Measurements from ENCODE around the gene TULP4. TPM values are rescaled to one million over a fixed set of nuclear protein-coding genes. Genes with fewer than 3 reads are reported as not detected.
"Not testable (repeated sequence)": the region's sequence is repeated elsewhere in the genome, so short reads cannot be mapped to it uniquely, and the experiment has no call there.

TULP4 gene
- polyA plus RNA-seq, 6 donors from 2014 or later, result 8.1 to 42.3 (median 39.1) TPM

- H3K27ac Mint-ChIP-seq, result peak overlapping the region in 1 of 6 donors; percentile 68
- peaks cover 0 to 5% (median 0%) of the 10 kb centered on the region in 7 donors for H3K9me3 Mint-ChIP-seq
- H3K4me3 Mint-ChIP-seq, result no peak overlapping the region
- H3K4me1 Mint-ChIP-seq, result peaks cover 0 to 6% (median 3%) of the 10 kb centered on the region in 3 donors
- H3K36me3 Mint-ChIP-seq, result peaks cover 0 to 7% of the 10 kb centered on the region in 2 donors
- ATAC-seq (ENCODE audit: low read depth in 2 of 2), result no peak
- peaks cover 58 to 83% (median 61%) of the 10 kb centered on the region in 3 donors for H3K27me3 Mint-ChIP-seq
- no peak for DNase-seq
These were observed 226.5 kb downstream of the TULP4 start for GRCh38 chr6:158538741-158539140.

GRCh38 chr6:158539413-158539812, 227.1 kb downstream of the TULP4 start:
- H3K27me3 Mint-ChIP-seq, result peaks cover 64 to 90% (median 65%) of the 10 kb centered on the region in 3 donors
- peak overlapping the region in 1 of 6 donors; percentile 76 for H3K27ac Mint-ChIP-seq
- peaks cover 0 to 5% (median 0%) of the 10 kb centered on the region in 7 donors for H3K9me3 Mint-ChIP-seq
- H3K36me3 Mint-ChIP-seq, result peaks cover 0 to 7% of the 10 kb centered on the region in 2 donors
- DNase-seq (no peak), ATAC-seq (ENCODE audit: low read depth in 2 of 2) (no peak)
- peak overlapping the region in 1 of 8 donors; percentile 3 for H3K4me3 Mint-ChIP-seq
- H3K4me1 Mint-ChIP-seq, result peaks cover 0 to 6% (median 3%) of the 10 kb centered on the region in 3 donors

- Mint-ChIP-seq H3K27me3 (peaks cover 63 to 90% (median 66%) of the 10 kb centered on the region in 3 donors), H3K4me1 (peaks cover 0 to 6% (median 3%) of the 10 kb centered on the region in 3 donors), H3K27ac (no peak overlapping the region), H3K4me3 (peak overlapping the region in 1 of 8 donors; percentile 3), H3K9me3 (peaks cover 0 to 5% (median 0%) of the 10 kb centered on the region in 7 donors), H3K36me3 (peaks cover 0 to 7% of the 10 kb centered on the region in 2 donors)
- ATAC-seq (ENCODE audit: low read depth in 2 of 2), result no peak
- no peak for DNase-seq
These were observed 227.6 kb downstream of the TULP4 start for GRCh38 chr6:158539881-158540280.

- Mint-ChIP-seq H3K9me3 (no peaks in the 10 kb centered on the region), H3K27me3 (peaks cover 53 to 85% (median 76%) of the 10 kb centered on the region in 3 donors), H3K27ac (peak overlapping the region in 1 of 6 donors; percentile 23), H3K4me1 (no peaks in the 10 kb centered on the region), H3K4me3 (peak overlapping the region in 1 of 8 donors; percentile 61), H3K36me3 (no peaks in the 10 kb centered on the region)
- no peak for ATAC-seq (ENCODE audit: low read depth in 2 of 2)
- no peak for DNase-seq
These were observed 231.4 kb downstream of the TULP4 start for GRCh38 chr6:158543606-158544185.

GRCh38 chr6:158544428-158544827, 232.2 kb downstream of the TULP4 start:
- no peak for DNase-seq

GRCh38 chr6:158545043-158545966, 233.0 kb downstream of the TULP4 start:
- Mint-ChIP-seq H3K4me1 (no peaks in the 10 kb centered on the region), H3K9me3 (no peaks in the 10 kb centered on the region), H3K27ac (peak overlapping the region in 1 of 6 donors; percentile 22), H3K27me3 (peaks cover 38 to 78% (median 68%) of the 10 kb centered on the region in 3 donors), H3K4me3 (no peak overlapping the region), H3K36me3 (no peaks in the 10 kb centered on the region)
- DNase-seq (no peak), ATAC-seq (ENCODE audit: low read depth in 2 of 2) (no peak)

More at GRCh38 chr6:158544428-158544827, 232.2 kb downstream of the TULP4 start:
- Mint-ChIP-seq H3K4me1 (no peaks in the 10 kb centered on the region), H3K27me3 (peaks cover 47 to 82% (median 72%) of the 10 kb centered on the region in 3 donors), H3K4me3 (no peak overlapping the region), H3K36me3 (no peaks in the 10 kb centered on the region), H3K9me3 (no peaks in the 10 kb centered on the region), H3K27ac (no peak overlapping the region)
- ATAC-seq (ENCODE audit: low read depth in 2 of 2), result no peak

- ATAC-seq (ENCODE audit: low read depth in 2 of 2) (no peak), DNase-seq (no peak)
- Mint-ChIP-seq H3K27me3 (peaks cover 20 to 48% (median 48%) of the 10 kb centered on the region in 3 donors), H3K27ac (peak overlapping the region in 1 of 6 donors; percentile 19), H3K4me1 (no peaks in the 10 kb centered on the region), H3K36me3 (no peaks in the 10 kb centered on the region), H3K4me3 (no peak overlapping the region), H3K9me3 (no peaks in the 10 kb centered on the region)
These were observed 236.3 kb downstream of the TULP4 start for GRCh38 chr6:158548418-158549161.

- no peak for DNase-seq
- no peaks in the 10 kb centered on the region for H3K4me1 Mint-ChIP-seq
- peaks cover 5 to 19% (median 18%) of the 10 kb centered on the region in 3 donors for H3K27me3 Mint-ChIP-seq
- no peak overlapping the region for H3K27ac Mint-ChIP-seq
- no peak overlapping the region for H3K4me3 Mint-ChIP-seq
- ATAC-seq (ENCODE audit: low read depth in 2 of 2), result no peak
- no peaks in the 10 kb centered on the region for H3K9me3 Mint-ChIP-seq
- no peaks in the 10 kb centered on the region for H3K36me3 Mint-ChIP-seq
These were observed 240.0 kb downstream of the TULP4 start for GRCh38 chr6:158552055-158552795.

- Mint-ChIP-seq H3K27me3 (peaks cover 5 to 19% (median 18%) of the 10 kb centered on the region in 3 donors), H3K9me3 (no peaks in the 10 kb centered on the region), H3K4me3 (no peak overlapping the region), H3K36me3 (no peaks in the 10 kb centered on the region), H3K27ac (no peak overlapping the region), H3K4me1 (no peaks in the 10 kb centered on the region)
- DNase-seq (no peak), ATAC-seq (ENCODE audit: low read depth in 2 of 2) (no peak)
These were observed 240.5 kb downstream of the TULP4 start for GRCh38 chr6:158552796-158553138.

GRCh38 chr6:158554611-158555361, 242.5 kb downstream of the TULP4 start:
- Mint-ChIP-seq H3K4me1 (peaks cover 4 to 9% (median 7%) of the 10 kb centered on the region in 3 donors), H3K9me3 (no peaks in the 10 kb centered on the region), H3K36me3 (no peaks in the 10 kb centered on the region), H3K27me3 (peaks cover 0 to 1% (median 1%) of the 10 kb centered on the region in 3 donors), H3K27ac (no peak overlapping the region), H3K4me3 (no peak overlapping the region)
- DNase-seq (no peak), ATAC-seq (ENCODE audit: low read depth in 2 of 2) (no peak)

- DNase-seq (no peak), ATAC-seq (ENCODE audit: low read depth in 2 of 2) (no peak)
- Mint-ChIP-seq H3K27ac (no peak overlapping the region), H3K4me1 (peaks cover 9 to 14% (median 13%) of the 10 kb centered on the region in 3 donors), H3K9me3 (no peaks in the 10 kb centered on the region), H3K4me3 (peak overlapping the region in 1 of 8 donors; percentile 54), H3K27me3 (no peaks in the 10 kb centered on the region), H3K36me3 (no peaks in the 10 kb centered on the region)
These were observed 243.8 kb downstream of the TULP4 start for GRCh38 chr6:158556113-158556512.

GRCh38 chr6:158557110-158557509, 244.8 kb downstream of the TULP4 start:
- DNase-seq; H3K27me3 Mint-ChIP-seq; H3K9me3 Mint-ChIP-seq; H3K36me3 Mint-ChIP-seq; ATAC-seq (ENCODE audit: low read depth in 2 of 2): not testable (repeated sequence)
- Mint-ChIP-seq H3K4me3 (peak overlapping the region in 2 of 8 donors; percentile 29 to 89), H3K4me1 (peaks cover 19 to 24% (median 23%) of the 10 kb centered on the region in 3 donors), H3K27ac (peak overlapping the region in 1 of 6 donors; percentile 34)
